Stimulated activated CD8-positive, alpha-beta memory T cell treated with anti-CD3 and anti-CD28 coated beads, Interleukin-2, amount 100 ng/mL, for 1 hour (primary cell): ENCODE data around the gene PRKCZ.
A peak's percentile ranks its signal among the peaks of the same experiment; 100 is the strongest.
"Not testable (repeated sequence)": the region's sequence is repeated elsewhere in the genome, so short reads cannot be mapped to it uniquely, and the experiment has no call there.

Source experiments
- DNase-seq, 2 donors: peaks; one replicate each; pipeline ENCODE4 v3.0.0-alpha.2; 2020; ENCODE audit warnings: low read depth in 2 of 2

The PRKCZ gene

DNA sequence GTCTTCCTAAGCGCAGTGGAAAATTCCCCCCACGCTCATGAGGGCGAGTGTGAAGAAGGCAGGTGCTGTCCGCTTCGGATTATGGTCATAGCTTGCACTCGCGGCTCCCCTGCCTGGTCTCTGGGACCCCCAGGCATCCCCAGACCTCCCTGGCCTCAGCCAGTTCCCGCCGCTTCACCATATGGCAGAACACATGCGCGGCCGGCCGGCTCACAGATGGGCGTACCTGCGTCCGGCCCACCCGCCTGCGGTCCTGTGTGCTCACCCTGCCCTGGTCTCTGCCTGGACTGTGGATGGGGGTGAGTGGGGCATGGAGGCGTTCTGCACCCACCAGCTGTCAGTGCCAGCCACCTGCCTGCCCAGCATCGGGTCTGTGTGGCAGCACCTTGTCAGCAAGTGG is 34.1 kb downstream of the PRKCZ start:
- no peak for DNase-seq

DNA sequence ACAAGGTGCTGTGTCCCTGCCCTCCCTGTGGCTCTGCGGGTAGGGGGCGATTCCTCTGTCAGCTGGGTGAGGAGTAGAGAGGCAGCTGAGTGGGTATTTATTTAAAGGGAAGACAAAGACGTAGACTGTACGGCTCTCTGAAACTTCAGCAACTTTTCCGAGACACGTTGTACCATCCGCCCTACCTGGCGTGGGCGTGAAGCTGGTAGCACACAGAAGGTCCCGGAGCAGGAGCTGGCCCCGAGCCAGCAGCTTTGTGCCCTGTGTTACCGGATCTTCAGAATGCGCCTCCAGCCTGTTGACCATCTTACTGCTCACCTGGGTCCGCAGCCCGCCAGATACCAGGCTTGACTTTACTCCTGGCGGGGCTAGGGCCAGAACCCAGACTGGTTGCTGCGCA is 34.9 kb downstream of the PRKCZ start:
- DNase-seq, result no peak

DNA sequence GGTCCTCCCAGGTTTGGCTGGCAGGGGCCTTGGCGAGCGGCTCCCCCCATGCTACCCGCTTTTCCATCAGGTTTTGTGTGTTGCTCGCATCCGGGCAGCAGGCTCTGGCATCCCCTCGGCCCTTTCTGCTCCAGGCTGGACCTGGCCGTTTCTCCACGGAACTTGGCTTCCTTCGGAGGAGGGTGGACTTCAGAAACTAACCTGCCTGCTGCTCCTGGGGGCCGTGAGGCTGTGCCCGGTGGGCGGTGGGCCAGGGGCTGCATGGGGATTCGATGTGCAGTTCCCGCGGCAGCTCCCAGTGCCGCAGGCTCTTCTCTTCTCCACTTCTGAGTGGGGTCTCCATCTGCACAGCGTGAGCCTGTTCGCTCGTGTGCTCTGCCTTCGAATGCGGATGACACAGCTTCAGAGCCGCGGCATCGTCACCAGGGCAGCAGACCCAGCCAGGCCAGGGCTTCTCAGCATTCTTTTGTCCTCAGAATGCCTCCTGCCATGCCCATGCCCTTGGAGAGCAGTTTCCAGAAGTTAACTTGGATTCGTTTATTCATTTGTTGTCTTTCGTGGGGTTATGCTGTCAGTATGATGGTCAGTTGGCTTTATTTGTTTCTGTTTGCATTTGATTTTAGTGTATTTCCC is 36.4 kb downstream of the PRKCZ start:
- no peak for DNase-seq

DNA sequence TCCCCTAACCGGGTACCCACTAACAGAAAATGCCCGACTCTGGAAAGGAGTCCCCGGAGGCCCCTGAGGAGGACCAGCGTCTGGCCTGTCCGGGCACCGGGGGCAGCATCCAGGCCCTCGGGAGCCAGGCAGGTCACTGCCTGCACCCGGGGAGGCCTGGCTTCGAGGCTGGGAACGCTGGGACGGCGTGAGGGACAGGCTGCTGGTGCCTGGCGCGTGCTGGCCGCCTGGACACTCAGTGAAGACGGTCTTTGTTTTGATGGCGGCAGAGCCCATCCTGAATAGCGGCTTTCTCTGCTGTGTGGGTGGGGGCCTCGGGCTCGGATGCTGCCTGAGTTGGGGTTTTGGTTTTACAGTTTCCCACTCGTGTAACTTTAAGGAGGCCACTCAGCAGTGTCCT is 37.6 kb downstream of the PRKCZ start:
- no peak for DNase-seq

DNA sequence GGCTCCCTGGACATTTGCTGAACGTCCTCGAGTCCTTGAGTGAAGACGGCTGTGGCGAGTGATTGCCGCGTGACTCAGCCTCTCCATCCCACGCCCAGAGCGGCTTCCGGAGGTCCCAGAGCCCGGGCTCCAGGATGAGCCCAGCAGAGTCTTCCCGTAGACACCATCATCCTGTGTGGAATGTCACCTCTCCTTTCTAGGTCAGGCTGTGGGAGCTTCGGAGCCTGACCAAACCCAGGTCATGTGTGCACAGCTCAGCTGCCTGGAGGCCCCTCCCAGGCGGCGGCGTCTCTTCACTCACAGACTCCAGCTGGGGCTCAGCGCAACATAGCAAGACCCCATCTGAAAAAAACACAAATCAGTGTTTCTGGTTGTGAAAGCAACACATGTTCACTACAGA is 38.2 kb downstream of the PRKCZ start:
- DNase-seq, result no peak

DNA sequence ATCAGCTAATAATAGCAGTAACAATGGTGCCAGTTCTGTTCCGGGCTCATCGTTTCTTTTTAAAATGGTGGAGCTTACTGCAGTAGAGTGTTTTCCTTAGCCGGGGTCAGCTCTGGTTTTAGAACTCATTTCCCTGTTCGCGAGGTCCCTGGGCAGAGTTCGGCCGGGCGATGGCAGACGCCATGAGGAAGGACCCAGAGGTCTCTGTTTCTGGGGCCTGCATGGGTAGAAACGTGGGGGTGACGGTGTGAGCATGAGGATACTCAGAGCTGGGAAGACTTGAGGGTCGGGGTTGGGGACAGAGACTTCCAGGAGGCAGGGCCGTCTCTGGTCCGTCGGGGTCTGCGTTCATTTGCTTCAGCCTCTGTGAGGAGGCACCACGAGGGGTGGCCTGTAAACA is 38.8 kb downstream of the PRKCZ start:
- no peak for DNase-seq

DNA sequence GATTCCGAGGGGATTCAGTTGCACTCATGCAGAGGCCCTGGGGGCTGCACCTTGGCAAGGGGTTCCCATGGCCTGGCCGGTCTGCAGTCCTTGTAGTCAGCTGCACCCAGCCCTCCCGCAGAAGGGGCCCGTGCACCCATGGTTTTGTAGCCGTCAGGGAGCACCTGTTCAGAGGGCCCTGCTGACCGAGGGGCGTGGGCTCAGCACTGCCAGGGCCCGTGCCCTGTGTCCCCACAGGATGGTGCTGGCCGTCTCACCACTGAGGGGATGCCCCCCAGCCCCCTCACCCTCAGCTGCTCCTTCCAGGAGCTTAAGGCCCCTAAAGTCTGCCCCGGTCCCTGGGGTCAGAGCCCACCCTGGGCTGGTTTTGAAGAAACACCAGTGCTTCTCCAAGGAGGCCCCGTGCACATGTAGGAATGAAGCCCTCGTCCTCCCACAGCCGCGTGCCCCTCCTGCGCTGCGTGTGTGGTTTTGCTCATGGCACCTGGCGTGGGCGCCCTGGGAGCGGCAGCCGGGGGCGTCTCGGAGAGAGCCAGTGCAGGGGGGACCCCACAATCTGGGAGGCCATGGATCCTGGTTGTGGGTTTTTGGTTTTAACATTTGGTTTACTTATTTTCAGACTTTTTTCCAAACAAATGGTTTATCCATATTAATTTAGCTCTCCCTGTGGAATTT is 40.1 kb downstream of the PRKCZ start:
- DNase-seq, result no peak

DNA sequence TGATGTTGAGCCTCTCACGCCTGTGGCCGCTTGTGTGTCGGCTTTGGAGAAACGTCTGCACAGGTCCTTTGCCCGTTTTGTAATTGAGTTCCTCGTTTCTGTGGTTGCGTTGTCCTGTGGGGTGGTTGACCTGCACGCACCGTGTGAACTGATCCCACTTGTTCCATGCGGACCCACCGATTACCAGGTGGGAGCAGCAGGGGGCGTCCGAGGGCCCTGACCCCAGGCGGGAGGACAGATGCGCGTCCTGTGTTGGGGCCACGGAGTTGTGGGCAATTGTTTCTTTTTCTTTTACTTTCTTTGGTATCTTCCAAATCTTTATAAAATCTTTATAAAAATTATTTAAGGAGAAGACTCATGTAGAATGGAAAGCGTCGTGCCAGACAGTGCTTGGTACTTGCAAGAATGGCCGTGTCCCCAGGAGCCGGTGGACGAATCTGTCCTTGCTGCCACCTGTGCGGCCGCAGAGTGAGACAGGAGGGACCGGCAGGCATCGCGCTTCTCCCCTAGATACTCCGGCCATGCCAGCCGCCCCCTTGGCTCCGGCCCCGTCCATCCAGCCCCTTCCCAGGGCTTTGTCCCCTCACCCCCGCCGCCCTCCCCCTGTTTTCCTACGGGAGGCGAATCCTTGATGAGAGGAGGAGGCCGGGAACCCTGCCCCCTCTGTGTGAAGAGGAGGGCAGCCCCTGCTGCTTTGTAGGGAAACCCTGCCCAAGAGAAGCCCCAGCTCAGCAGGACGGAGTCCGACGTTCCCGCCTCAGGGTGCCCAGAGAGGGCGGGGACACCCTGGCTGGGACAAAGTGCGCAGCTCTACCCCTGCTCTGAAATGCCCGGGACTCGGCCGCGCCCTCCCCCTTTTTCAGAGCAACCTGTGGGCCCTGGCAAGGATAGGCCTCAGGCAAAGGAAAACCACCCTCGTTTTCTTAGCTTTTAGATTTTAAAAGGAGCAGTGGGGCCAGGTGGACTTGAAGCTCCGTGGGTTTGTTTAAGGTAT is 41.7 kb downstream of the PRKCZ start:
- DNase-seq, result peak; percentile 3 to 5

DNA sequence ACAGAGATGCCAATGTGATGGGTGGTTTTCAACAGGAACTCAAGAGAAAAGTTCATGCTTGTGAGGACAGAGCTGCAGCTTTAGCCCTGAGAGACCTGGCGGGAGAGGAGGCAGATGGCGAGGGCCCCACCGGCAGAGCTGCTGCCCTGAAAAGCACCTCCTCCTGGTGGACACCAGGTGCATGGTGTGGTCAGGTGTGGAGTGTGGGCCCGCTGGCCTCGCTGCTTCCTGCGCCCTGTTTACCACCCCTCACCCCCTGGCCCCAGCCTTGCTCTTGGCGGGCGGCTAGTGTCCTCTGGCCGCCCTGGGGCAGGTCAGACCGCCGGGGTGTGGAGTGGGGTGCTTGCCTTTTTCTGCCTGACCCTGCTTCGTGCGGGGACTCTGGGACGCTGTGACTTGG is 42.8 kb downstream of the PRKCZ start:
- no peak for DNase-seq

DNA sequence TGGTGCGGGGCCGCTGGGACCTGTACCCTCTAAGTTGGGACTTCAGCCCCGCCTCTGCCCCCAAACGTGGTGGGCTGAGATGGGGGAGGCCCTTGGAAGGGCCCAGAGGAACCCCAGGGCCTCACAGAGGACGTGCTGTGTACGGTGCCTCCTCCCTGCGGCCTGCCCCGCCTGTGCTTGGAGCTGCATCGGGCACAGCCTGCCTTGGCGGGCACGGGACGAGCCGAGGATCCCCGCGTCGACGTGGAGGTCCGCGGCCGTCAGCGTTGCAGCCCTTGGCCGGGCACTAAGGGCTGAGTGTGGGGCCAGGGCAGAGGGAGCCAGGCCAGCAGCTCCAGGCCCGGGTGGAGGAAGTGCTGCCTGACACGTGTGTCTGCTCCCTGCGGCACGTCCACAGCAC is 43.4 kb downstream of the PRKCZ start:
- DNase-seq, result no peak

DNA sequence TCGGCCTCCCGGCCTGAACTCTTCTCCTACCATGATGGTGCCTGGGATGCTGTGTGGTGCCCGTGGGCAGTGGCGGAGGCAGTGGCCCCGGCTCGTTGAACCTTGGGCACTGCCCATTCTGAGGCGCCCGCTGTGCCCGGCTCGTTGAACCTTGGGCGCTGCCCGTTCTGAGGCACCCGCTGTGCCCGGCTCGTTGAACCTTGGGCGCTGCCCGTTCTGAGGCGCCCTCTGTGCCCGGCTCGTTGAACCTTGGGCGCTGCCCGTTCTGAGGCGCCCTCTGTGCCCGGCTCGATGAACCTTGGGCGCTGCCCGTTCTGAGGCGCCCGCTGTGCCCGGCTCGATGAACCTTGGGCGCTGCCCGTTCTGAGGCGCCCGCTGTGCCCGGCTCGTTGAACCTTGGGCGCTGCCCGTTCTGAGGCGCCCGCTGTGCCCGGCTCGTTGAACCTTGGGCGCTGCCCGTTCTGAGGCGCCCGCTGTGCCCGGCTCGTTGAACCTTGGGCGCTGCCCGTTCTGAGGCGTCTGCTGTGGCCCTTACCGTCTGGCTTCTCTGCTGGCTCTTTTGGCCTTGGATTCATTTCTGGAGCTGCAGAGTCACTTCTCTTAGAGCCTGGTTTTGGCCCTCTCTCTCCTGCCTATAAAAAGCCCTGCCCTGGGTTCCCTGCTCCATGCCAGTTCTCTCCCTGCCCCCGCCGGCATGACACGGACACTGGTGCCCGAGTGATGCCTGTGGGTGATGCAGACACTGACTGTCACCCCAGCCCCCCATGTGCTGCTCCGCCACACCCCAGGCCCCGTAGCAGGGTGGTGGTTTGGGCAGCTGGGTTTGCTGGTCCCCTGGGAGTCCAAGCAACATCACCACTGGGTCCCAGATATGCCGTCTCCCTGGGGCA is 44.3 kb downstream of the PRKCZ start:
- not testable (repeated sequence) for DNase-seq

DNA sequence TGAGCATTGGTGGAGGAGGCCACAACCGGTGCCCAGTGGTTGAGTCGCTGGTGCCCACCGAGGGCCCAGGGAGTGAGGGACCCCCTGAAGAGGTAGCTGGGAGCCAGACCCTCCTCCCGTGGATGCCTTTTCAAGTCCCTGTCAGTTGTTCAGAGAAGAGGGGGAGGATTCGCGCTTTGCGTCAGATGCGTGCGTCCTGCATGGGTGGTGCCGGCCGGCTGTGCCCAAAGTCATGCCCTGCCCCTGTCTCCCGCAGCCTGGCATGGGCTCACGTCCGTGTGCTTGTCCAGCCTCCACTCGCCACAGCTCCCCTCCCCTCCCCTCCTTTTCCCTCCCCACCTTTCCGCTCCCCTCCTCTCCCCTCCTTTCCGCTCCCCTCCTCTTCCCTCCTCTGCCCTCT is 45.2 kb downstream of the PRKCZ start:
- no peak for DNase-seq

DNA sequence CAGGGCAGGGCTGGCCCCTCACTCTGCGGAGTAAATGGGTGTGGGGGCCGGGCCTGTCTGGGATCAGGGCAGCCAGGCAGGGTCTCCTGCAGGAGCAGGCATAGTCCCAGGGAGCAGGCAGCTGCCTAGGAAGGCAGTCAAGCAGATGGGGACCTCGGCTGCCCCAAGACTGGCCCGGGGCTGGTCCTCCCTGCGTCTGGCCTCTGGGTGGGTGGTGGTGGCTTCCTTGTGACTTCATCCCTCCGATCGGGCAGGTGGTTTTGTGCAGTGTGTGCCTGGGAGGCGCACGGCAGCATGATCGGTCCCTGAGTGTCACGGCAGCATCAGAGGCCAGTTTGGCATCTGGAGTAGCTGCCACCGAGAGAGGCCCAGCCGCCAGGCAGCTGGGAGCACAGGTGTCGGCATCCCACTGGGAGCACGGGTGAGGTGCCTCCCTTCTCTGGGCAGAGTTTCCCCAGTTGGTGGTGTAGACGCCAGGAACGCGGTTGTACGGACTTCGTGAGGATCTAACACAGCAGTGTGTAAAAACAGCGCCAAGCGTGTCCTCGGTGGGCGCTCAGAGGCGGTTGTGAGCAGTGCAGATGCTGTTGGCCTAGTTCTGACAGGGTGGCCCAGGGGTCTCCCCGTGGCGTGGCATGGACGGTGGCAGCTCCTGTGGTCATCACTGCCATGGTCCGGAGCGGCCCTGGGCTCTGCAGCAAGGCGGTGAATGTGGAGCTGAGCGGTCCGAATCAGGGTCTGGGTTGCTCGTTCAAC is 45.9 kb downstream of the PRKCZ start:
- DNase-seq, result no peak

DNA sequence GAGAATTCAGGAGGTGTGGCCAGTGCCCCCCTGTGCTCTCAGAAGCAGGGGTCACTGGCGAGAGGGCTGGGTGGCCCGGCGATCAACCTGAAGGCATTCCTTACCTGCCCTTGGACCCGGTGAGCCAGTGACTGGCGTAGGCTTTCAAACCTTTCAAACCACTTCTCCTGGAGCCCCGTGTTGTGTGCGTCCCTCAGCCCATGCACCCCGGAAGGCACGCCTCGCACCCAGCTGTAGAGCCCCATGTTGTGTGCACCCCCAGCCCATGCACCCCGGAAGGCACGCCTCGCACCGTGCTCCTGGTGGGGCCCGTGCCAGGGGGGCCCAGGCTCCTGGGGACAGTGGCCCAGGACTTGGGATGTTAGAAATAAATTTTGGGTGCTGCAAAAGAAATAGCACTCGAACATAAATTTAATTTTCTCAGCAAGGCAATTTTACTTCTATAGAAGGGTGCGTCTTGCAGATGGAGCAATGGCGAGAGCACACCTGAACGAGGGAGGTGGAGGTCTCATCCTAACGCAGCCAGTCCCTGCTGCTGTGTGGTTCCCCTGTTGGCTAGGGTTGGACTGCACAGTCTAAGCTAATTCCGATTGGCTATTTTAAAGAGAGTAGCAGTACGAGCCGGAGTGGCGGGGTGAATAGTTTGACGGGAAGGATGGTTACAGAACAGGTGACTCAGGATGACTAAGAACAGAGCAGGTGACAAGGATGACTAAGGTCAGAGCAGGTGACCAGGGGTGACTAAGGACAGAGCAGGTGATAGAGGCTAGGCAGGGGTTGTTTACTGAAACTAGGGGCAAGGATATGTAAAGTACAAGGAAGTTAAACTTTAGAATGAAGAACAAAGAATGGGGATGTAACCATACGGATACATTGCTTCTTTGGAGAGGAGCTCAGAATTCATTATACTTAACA is 47.4 kb downstream of the PRKCZ start:
- no peak for DNase-seq

DNA sequence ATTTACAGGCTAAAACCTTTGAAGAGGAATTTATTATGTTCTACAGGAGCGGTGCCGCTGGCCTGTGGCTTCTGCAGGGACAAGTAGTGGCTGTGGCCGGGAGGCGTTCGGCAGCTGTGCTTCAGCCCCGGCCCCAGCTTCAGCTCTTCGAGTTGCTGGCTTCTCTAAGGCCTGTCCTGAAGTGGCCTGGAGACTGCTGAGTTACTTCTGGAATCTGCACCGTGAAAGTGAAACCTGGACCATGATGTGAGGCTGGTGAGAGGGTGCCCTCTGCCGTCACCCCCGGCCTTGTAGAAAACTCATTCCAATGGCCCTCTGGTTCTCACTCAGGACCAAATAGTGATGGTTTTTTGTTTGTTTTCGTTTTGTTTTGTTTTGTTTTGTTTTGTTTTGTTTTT is 48.1 kb downstream of the PRKCZ start:
- DNase-seq, result no peak

DNA sequence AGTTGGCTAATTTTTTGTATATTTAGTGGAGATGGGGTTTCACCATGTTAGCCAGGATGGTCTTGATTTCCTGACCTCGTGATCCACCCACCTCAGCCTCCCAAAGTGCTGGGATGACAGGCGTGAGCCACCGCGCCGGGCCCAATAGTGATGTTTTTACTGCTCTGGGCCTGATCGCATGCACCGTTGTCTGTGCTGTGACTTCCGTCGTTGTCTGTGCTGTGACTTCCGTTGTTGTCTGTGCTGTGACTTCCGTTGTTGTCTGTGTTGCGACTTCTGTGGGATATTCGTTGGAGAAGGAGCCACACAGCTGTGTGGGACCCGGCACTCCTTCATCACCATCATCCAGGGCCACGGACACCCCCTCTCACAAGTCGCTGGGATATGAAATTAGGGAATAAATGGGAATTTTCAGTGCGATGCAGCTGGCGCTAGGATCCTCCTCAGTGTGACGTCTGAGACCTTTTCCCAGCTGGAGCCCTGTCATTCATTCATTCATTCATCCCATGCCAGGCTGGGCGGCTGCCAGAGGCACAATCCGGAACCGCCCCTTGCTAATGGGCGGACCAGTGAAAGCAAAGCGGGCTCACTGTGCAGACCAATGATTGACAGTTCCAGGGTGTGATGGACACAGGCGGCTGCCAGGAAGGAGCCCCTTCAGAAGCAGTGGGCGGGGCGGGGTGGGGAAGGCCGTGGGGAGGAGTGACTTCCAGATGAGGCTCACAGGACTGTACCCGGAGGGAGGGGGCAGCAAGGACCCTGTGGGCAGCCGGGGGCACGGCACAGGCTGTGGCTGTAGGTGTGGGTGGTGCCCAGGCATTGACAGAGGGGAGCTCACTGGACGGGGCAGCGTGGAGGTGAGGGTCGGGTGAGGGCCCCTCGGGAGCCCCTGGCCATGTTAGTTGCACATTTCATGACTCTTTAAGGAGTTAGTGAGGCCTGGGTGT is 48.9 kb downstream of the PRKCZ start:
- DNase-seq, result no peak

DNA sequence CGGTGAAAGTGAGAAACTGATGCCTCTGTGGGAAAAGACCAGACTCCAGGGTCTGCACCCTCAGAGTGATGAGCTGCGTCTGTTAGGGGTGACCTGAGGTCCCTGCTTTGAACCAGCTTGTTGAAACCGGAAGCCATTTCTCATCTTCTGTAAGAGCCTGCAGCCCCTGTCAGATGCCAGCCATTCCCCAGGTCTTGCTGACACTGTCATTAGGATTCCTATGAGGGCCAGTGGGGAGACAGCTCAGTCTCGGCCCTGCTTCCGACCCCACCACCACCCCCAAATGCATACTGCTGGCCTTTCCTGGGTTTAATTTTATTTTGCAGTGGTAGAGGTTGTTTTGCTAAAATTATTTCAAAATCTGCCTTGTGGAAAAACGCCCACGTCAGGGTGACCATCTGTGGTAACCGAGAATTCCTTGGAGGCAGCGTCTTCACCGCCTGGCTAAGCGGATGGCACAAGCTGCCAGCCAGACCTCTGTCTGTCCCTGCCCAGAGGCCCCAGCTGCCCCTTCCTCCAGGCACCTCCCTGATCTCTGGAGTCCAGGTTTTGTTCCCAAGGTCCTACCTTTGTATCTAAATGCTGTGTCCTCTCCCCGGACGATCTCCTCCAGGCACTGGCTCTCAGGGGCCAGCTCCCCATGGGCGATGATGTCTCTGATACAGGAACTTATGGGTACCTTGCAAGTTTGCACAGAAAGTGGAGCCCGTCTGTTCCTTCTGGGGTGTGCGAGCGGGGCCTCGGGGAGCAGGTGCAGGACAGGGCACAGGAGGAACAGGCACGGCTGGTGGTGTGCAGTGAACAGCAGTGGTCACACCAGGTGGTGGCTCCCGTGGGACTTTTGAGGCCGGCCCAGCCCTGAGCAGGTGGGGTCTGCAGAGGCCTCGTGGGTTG is 49.9 kb downstream of the PRKCZ start:
- DNase-seq, result no peak

DNA sequence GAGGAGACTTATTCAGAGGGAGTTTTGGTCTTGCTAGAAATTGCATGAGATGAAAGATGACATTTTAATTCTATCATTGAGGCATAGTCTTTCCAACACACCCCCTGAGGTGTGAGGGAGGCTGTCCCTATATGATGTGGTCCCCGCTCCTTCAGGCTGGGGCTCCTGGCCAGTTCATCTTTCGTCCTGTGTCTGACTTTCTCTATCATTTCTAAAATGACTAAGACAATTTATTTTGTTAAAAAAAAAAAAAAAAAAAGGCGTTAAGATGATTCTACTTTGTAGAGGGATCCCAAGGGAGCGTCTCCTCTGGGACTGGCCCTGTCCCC is 50.5 kb downstream of the PRKCZ start:
- no peak for DNase-seq
